Measurements from ENCODE around the gene UCMA.

GRCh38 chr10:13219685-13220670 lies 14.2 kb downstream of the UCMA start:
- no peak for TF ChIP-seq EZH2 (IDR thresholded peaks at IDR 0.05)
- TF ChIP-seq REST (IDR thresholded peaks at IDR 0.05; ENCODE audit: low read depth), result no peak
- TF ChIP-seq POLR2AphosphoS5 (IDR thresholded peaks at IDR 0.05; ENCODE audit: low read depth, low read length), result 0 out of 2 replicates have a peak, but pooled peaks have one; percentile 16
- TF ChIP-seq YY1 (IDR thresholded peaks at IDR 0.05; ENCODE audit: extremely low read depth, insufficient replicate concordance, low read depth, low read length), result no peak
- TF ChIP-seq CTCF (IDR thresholded peaks at IDR 0.05 in 2 of 3, conservative IDR thresholded peaks at IDR 0.05 in 1 of 3; ENCODE audit: borderline replicate concordance in 1 of 3, insufficient read depth in 1 of 3, low read depth in 2 of 3, low read length in 2 of 3), result peak; percentile 48 to 59 (median 55); a peak in 5 of 6 replicates
- TF ChIP-seq CBX3 (IDR thresholded peaks at IDR 0.05; ENCODE audit: low read depth), result no peak
- TF ChIP-seq RAD21 (IDR thresholded peaks at IDR 0.05; ENCODE audit: low read depth), result peak; percentile 49
- no peak for TF ChIP-seq ZBTB33 (IDR thresholded peaks at IDR 0.05; ENCODE audit: extremely low read depth, insufficient replicate concordance, low read length)

All from HCT116 (cell line).